Sigmoid colon (tissue), 4 donors: ENCODE measurements around the gene ANXA2R.

Source experiments
- CTCF ChIP-seq, 4 experiments: fragments of 450-650 bp in 3 of 4; fragments of 200-600 bp in 1 of 4; IDR thresholded peaks; one replicate each; pipeline ENCODE4 v1.5.1; 2016 to 2019; ENCODE audit warnings: antibody characterized with exemption in 4 of 4, mild to moderate bottlenecking in 3 of 4, moderate library complexity in 2 of 4
- EP300 ChIP-seq, 4 donors: sonication (generic); formaldehyde crosslinking; IDR thresholded peaks; one replicate each; pipeline ENCODE4 v1.6.1; 2017; ENCODE audit warnings: antibody characterized with exemption in 4 of 4
- POLR2A ChIP-seq, 2 donors: fragments of 450-650 bp; IDR thresholded peaks; one replicate each; pipeline ENCODE4 v1.6.1; 2016; ENCODE audit warnings: antibody characterized with exemption in 2 of 2, mild to moderate bottlenecking in 2 of 2, moderate library complexity in 2 of 2

- TF ChIP-seq CTCF (IDR thresholded peaks at IDR 0.05) (no peak), POLR2A (IDR thresholded peaks at IDR 0.05) (no peak), EP300 (IDR thresholded peaks at IDR 0.05) (no peak)
These were observed 15.9 kb downstream of the ANXA2R start for GRCh38 chr5:43024217-43024616.
